Skin epidermis (tissue), 12 donors: ENCODE data around the gene SUPT20H.
"Not testable (repeated sequence)": the region's sequence is repeated elsewhere in the genome, so short reads cannot be mapped to it uniquely, and the experiment has no call there.

Source experiments
- H3K27ac ChIP-seq, 21 experiments: fragments of 200-600 bp; sonication (generic) in 11 of 21; one replicate each; pipeline ENCODE4 v1.5.0; 2020; ENCODE audit warnings: mild to moderate bottlenecking in 3 of 21, inconsistent platforms in 2 of 21, moderate library complexity in 2 of 21
- H3K4me3 ChIP-seq, 7 experiments: fragments of 200-600 bp; sonication (generic) in 2 of 7; one replicate each; pipeline ENCODE4 v1.5.0; 2020; ENCODE audit warnings: inconsistent platforms in 2 of 7, mild to moderate bottlenecking in 2 of 7, moderate library complexity in 1 of 7

The SUPT20H gene

DNA sequence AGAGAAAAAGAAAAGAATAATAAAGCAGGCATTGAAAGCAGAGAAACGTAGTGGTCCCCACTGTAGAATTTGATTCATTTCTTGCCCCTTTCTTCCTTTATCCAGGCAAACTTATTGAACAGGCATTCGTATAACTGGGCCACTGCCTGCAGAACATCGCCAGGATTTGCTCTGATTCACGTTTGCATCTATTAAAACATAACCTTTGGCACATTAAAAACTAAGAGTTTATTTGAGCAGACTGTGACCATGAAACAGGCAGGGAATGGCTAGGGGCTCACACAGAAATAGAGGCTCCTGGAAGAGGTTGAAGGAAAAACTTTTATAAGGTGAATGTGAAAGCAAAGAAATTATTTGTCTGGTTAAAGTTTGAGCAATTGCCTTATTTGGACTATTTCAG lies 12.5 kb upstream of the SUPT20H start:
- Histone ChIP-seq H3K27ac (no peak overlapping the region), H3K4me3 (no peak overlapping the region)

DNA sequence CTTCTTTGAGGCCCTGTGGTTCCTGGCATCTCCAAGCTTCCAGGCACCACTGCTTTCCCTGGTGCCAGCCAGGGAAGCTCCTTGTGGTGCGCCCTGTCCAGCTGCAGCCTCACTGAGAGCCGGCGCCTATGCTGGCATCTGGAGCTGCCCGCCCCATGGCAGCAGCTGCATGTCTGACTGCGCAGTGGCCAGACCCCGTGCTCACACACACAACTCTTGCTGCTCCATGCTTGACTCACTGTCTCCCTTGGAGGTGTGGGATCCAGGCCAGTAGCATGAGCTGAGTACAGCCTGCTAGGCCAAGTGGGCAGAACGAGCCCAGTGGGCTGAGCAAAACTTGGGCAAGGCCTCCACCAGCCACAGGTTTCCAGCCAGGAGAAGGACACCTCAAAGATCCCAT lies 11.5 kb upstream of the SUPT20H start:
- Histone ChIP-seq H3K4me3 (no peak overlapping the region), H3K27ac (no peak overlapping the region)

DNA sequence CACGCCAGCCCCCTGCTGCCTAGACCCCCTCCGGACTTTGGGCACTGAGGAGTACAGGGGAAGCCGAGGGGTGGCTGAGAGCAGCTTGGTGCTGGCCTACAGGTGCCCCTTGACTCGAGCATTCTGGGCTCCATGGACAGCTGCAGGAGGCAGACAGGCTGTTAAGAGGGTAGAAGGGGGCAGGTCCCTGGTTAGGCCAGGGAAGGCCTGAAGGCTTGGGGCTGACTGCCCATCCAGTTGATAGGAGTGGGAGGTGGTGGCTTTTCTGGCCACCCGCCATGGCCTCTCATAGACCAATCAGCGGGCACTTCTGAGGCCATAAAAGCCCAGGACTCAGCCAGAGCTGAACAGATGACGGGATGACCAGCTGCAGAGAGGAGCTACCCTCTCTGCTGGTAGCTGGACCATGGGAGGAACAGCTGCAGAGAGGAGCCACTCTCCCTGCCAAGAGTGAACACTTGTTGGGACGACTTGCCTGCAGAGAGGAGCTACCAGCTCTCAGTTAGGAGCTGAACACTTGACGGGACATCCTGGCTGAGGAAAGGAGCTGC lies 10.7 kb upstream of the SUPT20H start:
- H3K27ac ChIP-seq: no peak overlapping the region
- H3K4me3 ChIP-seq: no peak overlapping the region

DNA sequence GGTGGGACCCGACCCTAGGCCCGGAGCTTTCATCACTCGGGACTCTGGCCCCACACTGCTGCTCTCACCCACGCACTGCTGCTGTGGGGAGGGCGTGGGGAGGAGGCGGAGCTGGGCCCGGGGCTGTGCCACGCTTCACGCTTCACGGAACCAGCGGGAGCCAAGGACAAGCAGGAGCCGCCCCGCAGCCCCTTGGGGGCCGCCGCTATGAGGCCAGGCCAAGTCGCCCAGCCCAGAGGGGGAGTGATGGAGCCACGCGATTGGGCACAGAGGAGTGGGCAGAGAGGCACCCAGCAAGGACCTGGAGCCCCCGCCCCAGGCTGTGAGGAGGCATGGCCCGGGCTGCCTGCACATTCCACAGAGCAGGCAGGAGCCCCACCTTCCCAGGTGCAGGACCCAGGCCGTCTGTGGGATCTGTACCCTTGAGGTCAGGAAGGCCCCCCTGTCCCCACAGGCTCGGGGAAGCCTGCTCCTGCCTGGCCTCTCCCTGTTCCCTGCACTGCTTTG lies 10.2 kb upstream of the SUPT20H start:
- no peak overlapping the region for H3K27ac ChIP-seq
- H3K4me3 ChIP-seq: no peak overlapping the region

GRCh38 chr13:37068962-37069361 lies 9.5 kb upstream of the SUPT20H start:
- Histone ChIP-seq H3K27ac (no peak overlapping the region), H3K4me3 (no peak overlapping the region)

- no peak overlapping the region for H3K4me3 ChIP-seq
Measured at GRCh38 chr13:37067874-37068273, 8.4 kb upstream of the SUPT20H start.

DNA sequence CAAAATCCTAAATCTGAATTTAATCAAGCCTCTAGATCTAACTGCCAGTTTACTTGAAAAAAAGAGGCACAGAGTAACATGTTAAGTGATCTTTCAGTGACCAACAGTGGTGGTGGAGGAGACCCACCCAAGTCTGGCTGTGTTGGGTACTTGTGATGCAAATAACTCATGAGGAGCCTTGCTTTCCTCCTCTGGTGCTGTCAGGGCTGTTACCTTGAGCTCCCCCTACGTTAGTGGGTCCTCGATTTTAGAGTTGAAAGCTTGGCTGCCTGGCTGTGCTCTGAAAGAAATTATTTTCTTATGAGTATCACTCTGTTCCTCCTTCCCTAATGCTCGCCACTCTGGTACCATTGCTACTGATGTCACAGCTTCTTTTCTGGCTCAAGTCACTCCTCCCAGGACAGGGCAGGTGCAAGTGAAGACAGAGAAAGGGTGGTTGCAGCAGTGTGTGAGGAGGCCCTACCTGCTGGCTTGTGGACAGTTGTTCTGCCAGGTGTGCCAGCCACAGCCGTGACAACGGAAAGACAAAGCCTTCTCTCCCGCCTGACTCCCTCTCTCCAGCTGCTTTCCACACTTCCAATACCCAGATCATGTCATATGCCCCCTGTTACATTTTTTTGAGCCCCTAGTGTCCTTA lies 6.5 kb upstream of the SUPT20H start:
- H3K4me3 ChIP-seq: no peak overlapping the region
- no peak overlapping the region for H3K27ac ChIP-seq

More at GRCh38 chr13:37067874-37068273, 8.4 kb upstream of the SUPT20H start:
- no peak overlapping the region for H3K27ac ChIP-seq

GRCh38 chr13:37059848-37060192 lies 332 bp upstream of the SUPT20H start:
- Histone ChIP-seq H3K4me3 (peak overlapping the region; percentile 55 to 97 (median 78)), H3K27ac (peak overlapping the region in 20 of 21 experiments; percentile 82 to 98 (median 94))

DNA sequence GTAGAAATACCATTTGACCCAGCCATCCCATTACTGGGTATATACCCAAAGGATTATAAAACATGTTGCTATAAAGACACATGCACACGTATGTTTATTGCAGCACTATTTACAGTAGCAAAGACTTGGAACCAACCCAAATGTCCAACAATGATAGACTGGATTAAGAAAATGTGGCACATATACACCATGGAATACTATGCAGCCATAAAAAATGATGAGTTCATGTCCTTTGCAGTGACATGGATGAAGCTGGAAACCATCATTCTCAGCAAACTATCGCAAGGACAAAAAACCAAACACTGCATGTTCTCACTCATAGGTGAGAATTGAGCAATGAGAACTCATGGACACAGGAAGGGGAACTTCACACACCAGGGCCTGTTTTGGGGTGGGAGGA lies 3.3 kb downstream of the SUPT20H start:
- not testable (repeated sequence) for H3K4me3 ChIP-seq, H3K27ac ChIP-seq

GRCh38 chr13:37053111-37053510 lies 6.4 kb downstream of the SUPT20H start:
- not testable (repeated sequence) for H3K27ac ChIP-seq

DNA sequence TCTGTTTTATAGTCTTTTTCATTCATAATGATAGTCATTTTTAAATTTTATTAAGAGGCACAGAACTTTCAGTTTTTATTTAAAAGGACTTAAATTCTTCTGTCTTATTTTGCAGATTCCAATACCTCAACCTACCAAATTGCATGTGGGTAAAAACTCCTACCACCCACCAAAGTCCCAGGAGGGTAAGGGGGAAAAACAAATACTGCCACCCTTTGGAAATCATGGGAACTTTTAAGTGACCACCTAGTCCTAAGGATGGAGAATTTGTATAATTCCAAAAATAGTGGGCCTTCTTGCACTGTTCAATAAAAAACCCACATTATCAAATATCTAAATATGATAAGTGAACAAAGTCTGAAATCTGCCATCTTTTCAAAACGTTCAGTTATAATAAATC lies 9.7 kb downstream of the SUPT20H start:
- no peak overlapping the region for H3K4me3 ChIP-seq
- H3K27ac ChIP-seq: no peak overlapping the region

More at GRCh38 chr13:37053111-37053510, 6.4 kb downstream of the SUPT20H start:
- not testable (repeated sequence) for H3K4me3 ChIP-seq

- Histone ChIP-seq H3K4me3 (no peak overlapping the region), H3K27ac (no peak overlapping the region)
Measured at GRCh38 chr13:37047846-37048245, 11.6 kb downstream of the SUPT20H start.

GRCh38 chr13:37047032-37047431 lies 12.5 kb downstream of the SUPT20H start:
- no peak overlapping the region for H3K4me3 ChIP-seq
- no peak overlapping the region for H3K27ac ChIP-seq

DNA sequence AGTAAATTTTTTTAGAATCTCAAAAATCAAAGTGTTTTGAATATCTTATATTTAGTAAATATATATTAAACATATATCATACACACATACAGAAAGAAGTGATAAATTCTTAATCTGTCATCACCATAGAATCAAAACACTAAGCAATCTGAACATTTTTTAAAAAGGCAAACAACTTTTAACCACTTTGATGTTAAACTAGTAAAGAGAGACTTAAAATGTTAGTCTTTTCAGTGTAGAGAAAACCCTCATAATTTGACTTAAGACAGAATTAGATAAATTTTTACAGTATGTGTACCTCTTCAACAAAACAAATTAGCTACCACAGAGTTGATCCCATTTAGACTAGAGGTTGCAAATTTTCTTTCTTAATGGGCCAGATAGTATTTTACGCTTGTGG lies 13.4 kb downstream of the SUPT20H start:
- Histone ChIP-seq H3K4me3 (no peak overlapping the region), H3K27ac (no peak overlapping the region)

DNA sequence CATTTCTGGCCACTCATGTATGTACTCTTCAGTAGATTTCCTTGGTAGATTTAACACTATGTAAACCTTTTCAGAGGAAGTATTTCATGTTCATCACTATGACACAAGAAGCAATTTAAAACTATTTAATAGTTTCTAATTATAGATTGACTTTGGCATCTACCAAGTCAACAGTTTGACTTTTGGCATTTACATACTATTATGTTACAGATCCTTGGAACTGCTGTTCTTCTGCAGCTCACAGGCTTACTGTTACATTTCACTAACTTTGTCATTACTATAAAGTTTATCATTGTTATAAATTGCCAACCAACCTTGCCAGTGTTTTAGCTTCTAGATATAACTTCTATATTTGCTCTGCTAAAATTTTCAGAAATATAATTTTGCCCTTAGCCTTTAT lies 18.7 kb downstream of the SUPT20H start:
- Histone ChIP-seq H3K27ac (no peak overlapping the region), H3K4me3 (no peak overlapping the region)

DNA sequence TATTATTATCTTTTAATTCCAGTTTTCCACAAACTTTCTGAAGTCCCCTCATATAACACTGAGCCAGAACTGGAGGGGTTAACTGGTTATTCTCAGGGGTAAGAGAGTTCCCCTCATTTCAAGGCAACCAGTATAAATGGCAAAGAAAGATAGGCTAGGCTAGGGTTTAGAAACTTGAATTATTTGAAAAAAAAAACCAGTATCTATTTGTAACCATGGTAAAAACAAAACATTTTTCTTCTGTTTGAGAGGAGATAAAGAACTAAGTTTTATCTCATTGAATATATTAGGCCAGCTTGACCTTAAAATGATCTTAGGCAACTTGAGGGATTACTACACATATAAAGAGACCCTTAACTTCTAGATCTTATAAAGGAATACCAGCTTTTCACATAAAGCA lies 19.6 kb downstream of the SUPT20H start:
- no peak overlapping the region for H3K4me3 ChIP-seq
- no peak overlapping the region for H3K27ac ChIP-seq

- no peak overlapping the region for H3K27ac ChIP-seq
- no peak overlapping the region for H3K4me3 ChIP-seq
Measured at GRCh38 chr13:37037241-37037640, 22.2 kb downstream of the SUPT20H start.

- Histone ChIP-seq H3K4me3 (no peak overlapping the region), H3K27ac (no peak overlapping the region)
Measured at GRCh38 chr13:37029617-37030016, 29.9 kb downstream of the SUPT20H start.

DNA sequence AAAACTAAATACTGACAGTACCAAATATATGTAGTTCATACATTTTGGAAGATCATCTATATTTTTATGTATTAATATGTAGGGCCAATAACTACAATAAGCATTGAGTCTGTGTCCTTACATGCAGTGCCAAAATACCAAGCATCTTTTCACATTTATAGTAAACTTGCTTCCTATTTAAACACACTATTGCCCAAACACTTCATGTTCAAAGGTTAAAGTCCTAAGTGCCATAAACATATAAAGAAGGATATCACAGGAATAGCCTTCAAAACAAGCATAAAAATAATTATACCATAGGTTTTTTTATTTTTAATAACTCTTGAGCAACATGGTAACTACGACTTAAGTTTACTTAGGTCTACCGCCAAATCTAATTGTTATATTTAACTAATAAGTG lies 31.8 kb downstream of the SUPT20H start:
- H3K27ac ChIP-seq: no peak overlapping the region
- H3K4me3 ChIP-seq: no peak overlapping the region

DNA sequence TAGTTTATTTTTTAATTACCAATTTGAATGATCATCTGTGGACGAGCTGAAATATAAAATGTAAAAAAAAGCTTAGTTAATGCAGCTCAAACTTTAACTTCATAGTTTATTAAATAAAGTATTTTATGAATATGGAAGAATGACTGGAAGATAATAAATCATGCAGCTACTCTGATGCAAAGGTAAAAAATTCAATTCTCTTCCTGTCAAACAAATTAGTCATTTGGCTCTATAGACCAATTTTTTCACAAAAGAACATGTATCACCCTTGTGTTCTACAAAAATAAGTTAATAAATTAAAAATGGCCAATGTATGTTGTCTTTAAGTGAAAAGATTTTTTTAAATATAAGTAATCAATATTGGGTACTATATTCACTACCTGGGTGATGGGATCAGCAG lies 32.7 kb downstream of the SUPT20H start:
- Histone ChIP-seq H3K27ac (no peak overlapping the region), H3K4me3 (no peak overlapping the region)

DNA sequence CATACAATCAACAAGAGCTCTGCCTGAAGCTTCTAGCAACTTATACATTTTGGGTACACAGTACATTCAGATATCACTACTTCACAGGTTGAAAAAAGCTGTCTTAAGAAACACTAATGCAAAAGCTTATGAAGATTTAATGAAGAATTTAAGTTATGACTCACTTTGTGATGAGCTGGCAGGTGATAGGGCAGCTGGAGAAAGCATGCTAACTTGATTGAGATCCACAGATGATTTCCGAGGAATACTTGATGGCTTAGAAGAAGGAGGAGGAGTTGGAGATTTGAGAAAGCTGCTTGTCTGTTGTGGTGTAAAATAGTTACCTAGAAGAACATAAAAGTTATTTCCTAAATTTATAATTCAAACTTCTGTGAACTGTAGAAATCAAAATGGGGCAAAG lies 35.6 kb downstream of the SUPT20H start:
- Histone ChIP-seq H3K27ac (no peak overlapping the region), H3K4me3 (no peak overlapping the region)

DNA sequence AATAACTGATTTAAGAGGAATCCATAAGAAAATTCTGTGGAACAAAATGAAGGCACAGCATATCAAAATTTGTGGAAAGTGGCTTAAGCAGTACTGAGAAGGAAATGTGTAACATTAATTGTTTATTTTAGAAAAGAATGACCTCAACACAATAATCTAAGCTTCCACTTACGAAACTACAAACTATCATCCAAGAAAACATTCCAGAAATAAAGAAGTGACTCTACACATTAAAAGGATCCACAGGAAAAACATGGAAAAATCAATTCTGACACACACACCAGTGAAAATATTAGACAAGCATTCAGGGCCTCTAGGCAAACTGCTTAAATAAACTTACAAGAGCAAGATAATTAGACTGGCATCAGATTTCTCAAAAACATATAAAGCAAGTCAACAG lies 44.9 kb downstream of the SUPT20H start:
- Histone ChIP-seq H3K4me3 (no peak overlapping the region), H3K27ac (no peak overlapping the region)
